HG03439 (cell line): Measurements from ENCODE around the gene MATN1.

ENCODE experiments used
- ATAC-seq: cut with Tn5 transposase; IDR thresholded peaks from one replicate; pipeline ENCODE4 v1.9.1; 2021; ENCODE audit warnings: mild to moderate bottlenecking, moderate library complexity; ENCODE audit not compliant: unreplicated experiment

The MATN1 gene

GRCh38 chr1:30665216-30666010 is 58.0 kb downstream of the MATN1 start:
- ATAC-seq, result no peak

GRCh38 chr1:30664103-30664755 is 59.2 kb downstream of the MATN1 start:
- ATAC-seq, result no peak

GRCh38 chr1:30663596-30664091 is 59.7 kb downstream of the MATN1 start:
- no peak for ATAC-seq

- no peak for ATAC-seq
Measured at GRCh38 chr1:30662291-30662840, 61.0 kb downstream of the MATN1 start.

GRCh38 chr1:30661311-30661710 is 62.1 kb downstream of the MATN1 start:
- no peak for ATAC-seq
